CD14-positive monocyte (primary cell): Measurements from ENCODE around the gene STEAP3. TPM values are rescaled to one million over a fixed set of nuclear protein-coding genes. Genes with fewer than 3 reads are reported as not detected.

Experiments used
- DNase-seq, 3 donors: peaks; one replicate each; pipeline ENCODE4 v3.0.0-alpha.2; 2011 to 2022
- H2AFZ ChIP-seq: 2 replicates; pipeline ENCODE4 v1.6.0; 2012; ENCODE audit warnings: mild to moderate bottlenecking, low read depth, low read length, inconsistent platforms; ENCODE audit not compliant: insufficient read depth, poor library complexity, severe bottlenecking
- H3K27ac ChIP-seq, 2 donors: 1 replicate in 1 of 2; 2 replicates in 1 of 2; pipeline ENCODE4 v1.5.1; 2012 to 2013; ENCODE audit warnings: low read length in 2 of 2, control low read depth in 1 of 2, inconsistent platforms in 1 of 2, low read depth in 1 of 2, mild to moderate bottlenecking in 1 of 2
- H3K27me3 ChIP-seq, 2 donors: one replicate each; pipeline versions ENCODE4 v1.6.0 to v1.6.1; 2011 to 2013; ENCODE audit warnings: low read length in 2 of 2; ENCODE audit not compliant: control insufficient read depth in 2 of 2, insufficient read depth in 2 of 2
- H3K36me3 ChIP-seq, 2 donors: replicated peaks in 1 of 2; 1 replicate in 1 of 2; 2 replicates in 1 of 2; pipeline versions ENCODE4 v1.5.1 to v1.6.1; 2012 to 2013; ENCODE audit warnings: low read length in 2 of 2, control low read depth in 1 of 2, inconsistent platforms in 1 of 2, mild to moderate bottlenecking in 1 of 2; ENCODE audit not compliant: insufficient read depth in 2 of 2, control insufficient read depth in 1 of 2
- H3K4me1 ChIP-seq, 2 donors: 1 replicate in 1 of 2; 2 replicates in 1 of 2; pipeline versions ENCODE4 v1.5.1 to v1.6.1; 2012 to 2013; ENCODE audit warnings: low read length in 2 of 2, control low read depth in 1 of 2, inconsistent platforms in 1 of 2, mild to moderate bottlenecking in 1 of 2, moderate library complexity in 1 of 2; ENCODE audit not compliant: insufficient read depth in 2 of 2, control insufficient read depth in 1 of 2
- H3K4me2 ChIP-seq: replicated peaks from 2 replicates; pipeline ENCODE3; 2012; ENCODE audit warnings: low read length, moderate library complexity, mild to moderate bottlenecking; ENCODE audit not compliant: poor library complexity, severe bottlenecking; ENCODE audit errors: extremely low read depth
- H3K4me3 ChIP-seq, 3 experiments: fragments of 200-600 bp in 1 of 3; sonication (generic) in 1 of 3; replicated peaks in 1 of 3; 1 replicate in 2 of 3; 2 replicates in 1 of 3; pipeline ENCODE4 v1.5.1; 2011 to 2013; ENCODE audit warnings: low read length in 3 of 3, mild to moderate bottlenecking in 3 of 3, control low read depth in 2 of 3, low read depth in 2 of 3, inconsistent platforms in 1 of 3, moderate library complexity in 1 of 3
- H3K79me2 ChIP-seq: 2 replicates; pipeline ENCODE4 v1.6.0; 2012; ENCODE audit warnings: mild to moderate bottlenecking, control low read depth, inconsistent platforms, low read length, moderate library complexity; ENCODE audit not compliant: insufficient read depth
- H3K9ac ChIP-seq: 2 replicates; pipeline ENCODE4 v1.6.0; 2017; ENCODE audit warnings: low read length, mild to moderate bottlenecking; ENCODE audit not compliant: insufficient read depth, poor library complexity, severe bottlenecking
- H3K9me3 ChIP-seq, 2 donors: replicated peaks in 1 of 2; 1 replicate in 1 of 2; 2 replicates in 1 of 2; pipeline versions ENCODE4 v1.5.1 to v1.6.1; 2012 to 2013; ENCODE audit warnings: low read length in 2 of 2, control low read depth in 1 of 2; ENCODE audit not compliant: control insufficient read depth in 1 of 2, insufficient read depth in 1 of 2
- H4K20me1 ChIP-seq: 2 replicates; pipeline ENCODE4 v1.6.0; 2012; ENCODE audit warnings: mild to moderate bottlenecking, low read length, control low read depth, moderate library complexity; ENCODE audit not compliant: insufficient read depth
- H3K27ac Mint-ChIP-seq, 7 donors: one replicate each; pipeline ENCODE4 v1.8.0; 2020; ENCODE audit warnings: mild to moderate bottlenecking in 7 of 7, mixed read lengths in 7 of 7, moderate library complexity in 6 of 7, inconsistent platforms in 2 of 7
- H3K27me3 Mint-ChIP-seq, 3 donors: one replicate each; pipeline ENCODE4 v1.8.0; 2021 to 2022; ENCODE audit warnings: low read depth in 3 of 3, mild to moderate bottlenecking in 3 of 3, mixed read lengths in 3 of 3, moderate library complexity in 3 of 3, inconsistent platforms in 1 of 3
- H3K36me3 Mint-ChIP-seq, 2 donors: one replicate each; pipeline ENCODE4 v1.8.0; 2020; ENCODE audit warnings: mixed read lengths in 2 of 2, inconsistent platforms in 1 of 2, mild to moderate bottlenecking in 1 of 2
- H3K4me1 Mint-ChIP-seq: one replicate; pipeline ENCODE4 v1.8.0; 2020; ENCODE audit warnings: mild to moderate bottlenecking, mixed read lengths
- H3K4me3 Mint-ChIP-seq, 2 donors: one replicate each; pipeline ENCODE4 v1.8.0; 2020; ENCODE audit warnings: mild to moderate bottlenecking in 2 of 2, mixed read lengths in 2 of 2, moderate library complexity in 1 of 2
- H3K9me3 Mint-ChIP-seq, 7 donors: one replicate each; pipeline ENCODE4 v1.8.0; 2020 to 2022; ENCODE audit warnings: mixed read lengths in 7 of 7, mild to moderate bottlenecking in 6 of 7, moderate library complexity in 6 of 7, inconsistent platforms in 2 of 7
- CTCF ChIP-seq: fragments of 200-600 bp; IDR thresholded peaks from one replicate; pipeline ENCODE4 v1.8.0; 2022; ENCODE audit warnings: antibody characterized with exemption, mild to moderate bottlenecking
- WGBS: methylation state at CpG from one replicate; pipeline ENCODE4 v1.1.5; 2013; ENCODE audit warnings: missing lambda C conversion rate; ENCODE audit not compliant: insufficient coverage; 5-methylcytosine and 5-hydroxymethylcytosine counted together
- intact Hi-C, 2 donors: fragments of 100-400 bp; cut with micrococcal nuclease; formaldehyde crosslinking; loops; one replicate each; pipeline versions ENCODE4 v1.15.0 to v1.15.1; 2023
- polyA plus RNA-seq, 3 donors: library from polyadenylated mRNA; depleted of rRNA in 1 of 3; unstranded in 2 of 3; stranded (reverse) in 1 of 3; fragments of 300-500 nt in 2 of 3; fragments of >200 nt in 1 of 3; fragmentation: Illumina TruSeq in 2 of 3; gene quantifications; 1 replicate in 2 of 3; 2 replicates in 1 of 3; pipeline ENCODE4 v1.2.3, GENCODE V29; 2012 to 2021

The STEAP3 gene
- polyA plus RNA-seq, 3 donors, result 3.0 to 10.7 (median 3.3) TPM

DNA sequence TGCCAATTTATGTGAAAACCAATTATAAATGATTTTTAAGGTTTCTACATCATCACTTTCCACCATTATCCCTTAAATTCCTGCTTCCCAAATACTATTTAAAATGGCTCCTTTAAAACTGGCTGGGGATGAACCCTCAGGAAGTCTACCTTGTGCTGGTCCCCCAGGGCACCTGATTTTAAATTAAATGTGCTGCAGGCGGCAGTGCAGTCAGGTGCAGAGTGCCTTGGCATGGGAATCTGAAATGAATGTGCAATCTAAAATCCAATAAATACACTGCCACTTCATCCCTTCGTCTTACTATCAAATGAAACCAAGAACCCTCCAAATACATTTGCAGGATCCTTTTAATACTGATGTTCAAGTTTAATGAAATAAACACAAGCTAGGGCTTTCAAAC lies 81.2 kb downstream of the STEAP3 start:
- H3K9me3 ChIP-seq, result no peaks in the 10 kb centered on the region
- peaks cover 8 to 19% of the 10 kb centered on the region in 2 donors for H3K36me3 Mint-ChIP-seq

DNA sequence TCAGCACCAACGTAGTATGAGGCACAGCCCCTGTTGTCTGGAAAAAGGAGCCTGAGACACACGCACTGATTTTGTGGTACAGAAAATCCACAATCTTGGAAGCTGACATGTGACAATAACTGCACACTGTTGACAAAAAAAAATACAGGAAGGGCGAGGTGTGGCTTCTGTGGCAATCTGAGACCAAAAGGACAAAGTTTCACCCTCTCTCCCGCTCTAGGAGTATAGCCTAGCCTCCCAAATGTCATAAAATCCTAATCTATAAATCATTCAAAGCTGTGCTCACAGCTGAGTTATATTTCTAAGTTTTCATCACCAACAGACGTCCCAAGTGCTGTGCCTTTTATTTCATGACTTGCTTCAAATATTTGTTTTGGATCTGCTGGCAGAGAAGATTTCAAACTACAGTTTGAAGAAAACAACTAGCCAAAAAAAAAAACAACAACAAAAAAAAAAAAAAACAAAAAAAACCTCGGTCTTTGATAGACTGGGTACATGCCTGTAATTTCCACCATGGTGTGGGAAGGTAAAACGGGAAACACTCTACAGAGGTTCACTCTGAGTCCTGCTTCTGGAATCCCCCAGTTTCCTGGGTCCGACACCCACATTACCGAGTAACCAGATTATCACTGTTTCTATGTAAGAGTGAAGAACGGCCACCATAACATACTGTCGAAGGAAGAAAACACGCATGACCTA lies 82.0 kb downstream of the STEAP3 start:
- DNase-seq, result no peak
- no peak overlapping the region for H3K4me3 ChIP-seq
- no peak overlapping the region for H3K4me3 Mint-ChIP-seq
- H3K27ac Mint-ChIP-seq, result no peak overlapping the region
- no peaks in the 10 kb centered on the region for H3K9me3 ChIP-seq
- no peaks in the 10 kb centered on the region for H3K4me1 ChIP-seq
- H3K9ac ChIP-seq, result no peak overlapping the region
- H3K27me3 Mint-ChIP-seq, result peaks cover 0 to 2% (median 0%) of the 10 kb centered on the region in 3 donors
- no peaks in the 10 kb centered on the region for H3K36me3 ChIP-seq
- H2AFZ ChIP-seq, result no peak overlapping the region
- H3K4me1 Mint-ChIP-seq, result peaks cover 6% of the 10 kb centered on the region
- no peaks in the 10 kb centered on the region for H3K9me3 Mint-ChIP-seq
- H4K20me1 ChIP-seq, result no peaks in the 10 kb centered on the region
- H3K27ac ChIP-seq, result no peak overlapping the region
- intact Hi-C loops, result no loop called here
- no peaks in the 10 kb centered on the region for H3K79me2 ChIP-seq
- 85% methylated on average over 4 of the region's 12 CpGs for WGBS
- peaks cover 5 to 14% of the 10 kb centered on the region in 2 donors for H3K36me3 Mint-ChIP-seq
- no peak for TF ChIP-seq CTCF
- H3K4me2 ChIP-seq, result no peak overlapping the region
- H3K27me3 ChIP-seq, result no peaks in the 10 kb centered on the region

More for the DNA sequence above, 81.2 kb downstream of the STEAP3 start:
- no peaks in the 10 kb centered on the region for H3K4me1 ChIP-seq
- H3K4me2 ChIP-seq, result no peak overlapping the region
- no peak for TF ChIP-seq CTCF
- H3K36me3 ChIP-seq, result no peaks in the 10 kb centered on the region
- Mint-ChIP-seq H3K4me3 (no peak overlapping the region), H3K27me3 (peaks cover 0 to 2% (median 0%) of the 10 kb centered on the region in 3 donors), H3K4me1 (peaks cover 6% of the 10 kb centered on the region), H3K9me3 (peaks cover 0 to 1% (median 0%) of the 10 kb centered on the region in 7 donors), H3K27ac (no peak overlapping the region)
- H3K4me3 ChIP-seq, result no peak overlapping the region
- no peaks in the 10 kb centered on the region for H3K27me3 ChIP-seq
- H3K79me2 ChIP-seq, result no peaks in the 10 kb centered on the region
- WGBS, result no CpG with 5 or more reads among the region's 2 CpGs
- intact Hi-C loops, result no loop called here
- H3K27ac ChIP-seq, result no peak overlapping the region
- H3K9ac ChIP-seq, result no peak overlapping the region
- H4K20me1 ChIP-seq, result no peaks in the 10 kb centered on the region
- no peak overlapping the region for H2AFZ ChIP-seq
- DNase-seq, result no peak
